Adrenal gland (tissue), 12 donors: Measurements from ENCODE around the gene MAP1B. TPM values are rescaled to one million over a fixed set of nuclear protein-coding genes. Genes with fewer than 3 reads are reported as not detected.

Experiments
- DNase-seq, 7 donors: peaks; one replicate each; pipeline ENCODE4 v3.0.0-alpha.2; 2019 to 2020
- H3K27ac ChIP-seq, 5 donors: fragments of 200-600 bp; sonication (generic) in 4 of 5; 1 replicate in 3 of 5; 2 replicates in 2 of 5; pipeline versions ENCODE4 v1.5.1 to v1.8.0; 2016 to 2020; ENCODE audit warnings: mild to moderate bottlenecking in 1 of 5
- H3K27me3 ChIP-seq: fragments of 200-600 bp; 2 replicates; pipeline ENCODE4 v1.8.0; 2021
- H3K36me3 ChIP-seq, 2 donors: fragments of 200-600 bp; replicated peaks in 1 of 2; 1 replicate in 1 of 2; 2 replicates in 1 of 2; pipeline versions ENCODE4 v1.5.1 to v1.8.0; 2018 to 2022
- H3K4me1 ChIP-seq, 2 donors: fragments of 200-600 bp; replicated peaks in 1 of 2; 1 replicate in 1 of 2; 2 replicates in 1 of 2; pipeline versions ENCODE4 v1.5.1 to v1.8.0; 2018 to 2021
- H3K4me3 ChIP-seq, 4 donors: fragments of 200-600 bp; sonication (generic) in 3 of 4; one replicate each; pipeline ENCODE4 v1.5.1; 2016 to 2018
- H3K9me3 ChIP-seq, 3 donors: fragments of 200-600 bp; sonication (generic) in 1 of 3; replicated peaks in 1 of 3; 1 replicate in 2 of 3; 2 replicates in 1 of 3; pipeline versions ENCODE4 v1.5.1 to v1.8.0; 2016 to 2021
- CTCF ChIP-seq, 6 experiments: fragments of 450-650 bp in 4 of 6; fragments of 200-600 bp in 2 of 6; sonication (generic) in 1 of 6; IDR thresholded peaks; 1 replicate in 5 of 6; 2 replicates in 1 of 6; pipeline versions ENCODE4 v1.5.1 to v1.8.0; 2016 to 2021; ENCODE audit warnings: antibody characterized with exemption in 6 of 6, mild to moderate bottlenecking in 2 of 6, moderate library complexity in 1 of 6
- POLR2A ChIP-seq, 2 donors: fragments of 450-650 bp; IDR thresholded peaks; one replicate each; pipeline ENCODE4 v1.6.1; 2017; ENCODE audit warnings: antibody characterized with exemption in 2 of 2, mild to moderate bottlenecking in 2 of 2, moderate library complexity in 1 of 2
- WGBS, 4 donors: extraction: QIAGEN DNeasy Blood & Tissue Kit in 2 of 4; methylation state at CpG; one replicate each; pipeline versions ENCODE4 v1.1.5 to v1.1.7; 2013 to 2017; 5-methylcytosine and 5-hydroxymethylcytosine counted together
- intact Hi-C, 2 donors: fragments of 100-400 bp; cut with DNase I; formaldehyde crosslinking; loops; one replicate each; pipeline versions ENCODE4 v1.14.1 to v1.15.0; 2022 to 2023
- polyA plus RNA-seq, 3 donors: library from polyadenylated mRNA; stranded (reverse); fragments of 200-250 nt in 2 of 3; fragments of 350-450 nt in 1 of 3; fragmentation: Illumina TruSeq in 1 of 3; extraction: RNeasy Lipid Tissue Mini Kit (QIAGEN cat#74804) in 1 of 3; gene quantifications; one replicate each; pipeline ENCODE4 v1.2.3, GENCODE V29; 2013 to 2014
- total RNA-seq, 9 donors: library from RNA; depleted of rRNA in 4 of 9; stranded (reverse); fragments of >200 nt in 4 of 9; fragments of 120-200 nt in 1 of 9; fragmentation: NEBNext Ultra II Directional in 1 of 9; extraction: Animal tissue kit (Norgen Biotek cat#: 25700) in 1 of 9; gene quantifications; one replicate each; pipeline versions ENCODE4 v1.1.0 to v1.2.4, GENCODE V29; 2013 to 2023
- donor health status: healthy with polysubstance abuse.
- donor health status: Bipolar disorder and iron deficiency.
- donor health status: DM: yes; HTN: yes; CAD: no.
- donor health status: DM: no; HTN: no; CAD: no.
- donor health status: DM: no; HTN: no; CAD: no.
- donor health status: DM: yes; HTN: yes; CAD: no.

MAP1B gene
- total and polyA plus RNA-seq, 12 donors = 11.5 to 258 (median 67.5) TPM

- intact Hi-C loops = loop anchor here in 1 of 2 donors (10.0 kb wide), 1 partner anchor 167 kb away; no protein-coding TSS in a partner anchor
- TF ChIP-seq POLR2A (IDR thresholded peaks at IDR 0.05) (no peak), CTCF (IDR thresholded peaks at IDR 0.05) (peak; percentile 19 to 69 (median 62))
- no peaks in the 10 kb centered on the region for H3K9me3 ChIP-seq
- 32 to 53% (median 41%) methylated on average over 2 of the region's 2 CpGs for WGBS, 4 donors
- H3K36me3 ChIP-seq = no peaks in the 10 kb centered on the region
- no peak overlapping the region for H3K4me3 ChIP-seq
- H3K27ac ChIP-seq = peak overlapping the region in 1 of 5 donors; percentile 73
- peaks cover 31 to 47% of the 10 kb centered on the region in 2 donors for H3K4me1 ChIP-seq
- no peak for DNase-seq
- no peaks in the 10 kb centered on the region for H3K27me3 ChIP-seq
These were observed 30.6 kb downstream of the MAP1B start for GRCh38 chr5:72137826-72138409.

- Histone ChIP-seq H3K4me1 (peaks cover 31 to 39% of the 10 kb centered on the region in 2 donors), H3K36me3 (no peaks in the 10 kb centered on the region), H3K27ac (peak overlapping the region in 4 of 5 donors; percentile 36 to 73 (median 67)), H3K27me3 (no peaks in the 10 kb centered on the region), H3K4me3 (peak overlapping the region in 2 of 4 donors; percentile 11 to 24), H3K9me3 (no peaks in the 10 kb centered on the region)
- TF ChIP-seq POLR2A (IDR thresholded peaks at IDR 0.05) = no peak
- no peak for TF ChIP-seq CTCF (IDR thresholded peaks at IDR 0.05)
- intact Hi-C loops = loop anchor here in 1 of 2 donors (10.0 kb wide), 1 partner anchor 166 kb away; no protein-coding TSS in a partner anchor
- 26 to 31% (median 28%) methylated on average over 8 of the region's 8 CpGs for WGBS, 4 donors
- peak; percentile 30 to 63 (median 51) for DNase-seq
These were observed 31.8 kb downstream of the MAP1B start for GRCh38 chr5:72138943-72139521.

GRCh38 chr5:72140711-72141110 is 33.4 kb downstream of the MAP1B start:
- Histone ChIP-seq H3K4me1 (peaks cover 33 to 36% of the 10 kb centered on the region in 2 donors), H3K4me3 (no peak overlapping the region), H3K27me3 (no peaks in the 10 kb centered on the region), H3K27ac (peak overlapping the region in 4 of 5 donors; percentile 16 to 75 (median 56)), H3K36me3 (no peaks in the 10 kb centered on the region), H3K9me3 (no peaks in the 10 kb centered on the region)
- no peak for TF ChIP-seq POLR2A (IDR thresholded peaks at IDR 0.05)
- no peak for TF ChIP-seq CTCF (IDR thresholded peaks at IDR 0.05)
- DNase-seq = no peak
- 93 to 98% (median 96%) methylated on average over 7 of the region's 7 CpGs for WGBS, 4 donors
- intact Hi-C loops = loop anchor here in 1 of 2 donors (10.0 kb wide), 1 partner anchor 164 kb away; no protein-coding TSS in a partner anchor

- H3K4me1 ChIP-seq = peaks cover 36 to 40% of the 10 kb centered on the region in 2 donors
- no peaks in the 10 kb centered on the region for H3K27me3 ChIP-seq
- no peak overlapping the region for H3K4me3 ChIP-seq
- WGBS, 4 donors = 37 to 50% (median 45%) methylated on average over 8 of the region's 8 CpGs
- DNase-seq = peak; percentile 31 to 73 (median 60)
- intact Hi-C loops = loop anchor here in 1 of 2 donors (10.0 kb wide), 1 partner anchor 163 kb away; no protein-coding TSS in a partner anchor
- H3K27ac ChIP-seq = peak overlapping the region in 4 of 5 donors; percentile 46 to 81 (median 71)
- TF ChIP-seq POLR2A (IDR thresholded peaks at IDR 0.05) (no peak), CTCF (IDR thresholded peaks at IDR 0.05) (no peak)
- no peaks in the 10 kb centered on the region for H3K36me3 ChIP-seq
- no peaks in the 10 kb centered on the region for H3K9me3 ChIP-seq
These were observed 34.4 kb downstream of the MAP1B start for GRCh38 chr5:72141440-72142355.
